CD4-positive, alpha-beta T cell treated with Interleukin-17A for 4 hours (primary cell): Measurements from ENCODE around the gene PAX6.

Experiments
- DNase-seq: peaks from one replicate; pipeline ENCODE4 v3.0.0-alpha.2; 2020; ENCODE audit warnings: mixed read lengths

The PAX6 gene

GRCh38 chr11:31822175-31822926, 11.2 kb upstream of the PAX6 start:
- DNase-seq, result no peak

GRCh38 chr11:31821766-31822165, 10.6 kb upstream of the PAX6 start:
- no peak for DNase-seq

GRCh38 chr11:31821235-31821764, 10.2 kb upstream of the PAX6 start:
- no peak for DNase-seq

GRCh38 chr11:31820438-31820818, 9.3 kb upstream of the PAX6 start:
- DNase-seq, result no peak

GRCh38 chr11:31819621-31820437, 8.7 kb upstream of the PAX6 start:
- no peak for DNase-seq

GRCh38 chr11:31818874-31819331, 7.8 kb upstream of the PAX6 start:
- no peak for DNase-seq

- no peak for DNase-seq
Measured at GRCh38 chr11:31818425-31818755, 7.3 kb upstream of the PAX6 start.

- DNase-seq, result no peak
Measured at GRCh38 chr11:31817621-31818424, 6.7 kb upstream of the PAX6 start.

GRCh38 chr11:31817054-31817620, 6.0 kb upstream of the PAX6 start:
- no peak for DNase-seq

GRCh38 chr11:31816468-31817053, 5.4 kb upstream of the PAX6 start:
- DNase-seq, result no peak

- no peak for DNase-seq
Measured at GRCh38 chr11:31815711-31816467, 4.8 kb upstream of the PAX6 start.

- DNase-seq, result no peak
Measured at GRCh38 chr11:31814176-31814868, 3.2 kb upstream of the PAX6 start.

- no peak for DNase-seq
Measured at GRCh38 chr11:31813391-31814175, 2.5 kb upstream of the PAX6 start.

GRCh38 chr11:31812383-31813381, 1.6 kb upstream of the PAX6 start:
- no peak for DNase-seq

GRCh38 chr11:31809857-31810778, 1.0 kb downstream of the PAX6 start:
- DNase-seq, result no peak

- no peak for DNase-seq
Measured at GRCh38 chr11:31809541-31809856, 1.6 kb downstream of the PAX6 start.

- no peak for DNase-seq
Measured at GRCh38 chr11:31808721-31809540, 2.2 kb downstream of the PAX6 start.
